Liver (tissue), 9 donors: ENCODE measurements around the gene METTL4. TPM values are rescaled to one million over a fixed set of nuclear protein-coding genes. Genes with fewer than 3 reads are reported as not detected.

Experiments
- DNase-seq: peaks from one replicate; pipeline ENCODE4 v3.0.0-alpha.2; 2017; ENCODE audit warnings: low spot score
- H3K27ac ChIP-seq, 2 donors: one replicate each; pipeline ENCODE4 v1.7.0; 2013; ENCODE audit warnings: inconsistent platforms in 2 of 2, low read length in 2 of 2, control low read depth in 1 of 2, low read depth in 1 of 2, mild to moderate bottlenecking in 1 of 2
- H3K27me3 ChIP-seq, 4 donors: one replicate each; pipeline versions ENCODE4 v1.6.1 to v1.7.0; 2013; ENCODE audit warnings: low read length in 3 of 4, inconsistent platforms in 1 of 4, mild to moderate bottlenecking in 1 of 4, moderate library complexity in 1 of 4; ENCODE audit not compliant: control insufficient read depth in 4 of 4, insufficient read depth in 4 of 4
- H3K36me3 ChIP-seq, 4 donors: one replicate each; pipeline versions ENCODE4 v1.6.1 to v1.7.0; 2013; ENCODE audit warnings: low read length in 3 of 4, mild to moderate bottlenecking in 3 of 4, low read depth in 1 of 4, moderate library complexity in 1 of 4; ENCODE audit not compliant: control insufficient read depth in 4 of 4, insufficient read depth in 3 of 4
- H3K4me1 ChIP-seq, 4 donors: one replicate each; pipeline versions ENCODE4 v1.6.1 to v1.7.0; 2013; ENCODE audit warnings: low read length in 3 of 4, mild to moderate bottlenecking in 3 of 4, moderate library complexity in 1 of 4; ENCODE audit not compliant: control insufficient read depth in 4 of 4, insufficient read depth in 4 of 4
- H3K4me3 ChIP-seq, 3 donors: one replicate each; pipeline versions ENCODE4 v1.6.1 to v1.7.0; 2013; ENCODE audit warnings: low read length in 3 of 3, control low read depth in 1 of 3, low read depth in 1 of 3, mild to moderate bottlenecking in 1 of 3
- H3K9ac ChIP-seq, 2 donors: one replicate each; pipeline ENCODE4 v1.7.0; 2013; ENCODE audit warnings: low read length in 2 of 2, mild to moderate bottlenecking in 2 of 2, moderate library complexity in 2 of 2, control low read depth in 1 of 2, low read depth in 1 of 2
- H3K9me3 ChIP-seq, 4 donors: one replicate each; pipeline versions ENCODE4 v1.6.1 to v1.7.0; 2013; ENCODE audit warnings: low read length in 3 of 4; ENCODE audit not compliant: control insufficient read depth in 4 of 4
- ATF3 ChIP-seq: IDR thresholded peaks from 2 replicates; pipeline ENCODE4 v1.6.1; 2016; ENCODE audit warnings: antibody characterized with exemption
- CTCF ChIP-seq: fragments of 150-350 bp; IDR thresholded peaks from 2 replicates; pipeline ENCODE4 v1.5.1; 2017; ENCODE audit warnings: improper control_type of control experiment, low read depth, low read length; ENCODE audit not compliant: missing input control
- EGR1 ChIP-seq, 2 donors: IDR thresholded peaks; 2 replicates each; pipeline ENCODE4 v1.6.1; 2016 to 2018; ENCODE audit warnings: antibody characterized with exemption in 2 of 2, low read depth in 2 of 2
- FOXA1 ChIP-seq: IDR thresholded peaks from 2 replicates; pipeline ENCODE4 v1.6.1; 2016; ENCODE audit warnings: antibody characterized with exemption
- FOXA2 ChIP-seq: IDR thresholded peaks from 2 replicates; pipeline ENCODE4 v1.6.1; 2016; ENCODE audit warnings: antibody characterized with exemption
- GABPA ChIP-seq, 2 donors: IDR thresholded peaks in 1 of 2; conservative IDR thresholded peaks in 1 of 2; 2 replicates each; pipeline ENCODE4 v1.6.1; 2016; ENCODE audit warnings: antibody characterized with exemption in 2 of 2, mild to moderate bottlenecking in 1 of 2, moderate library complexity in 1 of 2
- HNF4A ChIP-seq, 2 donors: conservative IDR thresholded peaks; 2 replicates each; pipeline ENCODE4 v1.6.1; 2016; ENCODE audit warnings: antibody characterized with exemption in 2 of 2, mild to moderate bottlenecking in 2 of 2
- HNF4G ChIP-seq: IDR thresholded peaks from 2 replicates; pipeline ENCODE4 v1.6.1; 2016; ENCODE audit warnings: antibody characterized with exemption
- JUND ChIP-seq, 2 donors: IDR thresholded peaks; 2 replicates each; pipeline ENCODE4 v1.6.1; 2016; ENCODE audit warnings: antibody characterized with exemption in 2 of 2
- MAX ChIP-seq: IDR thresholded peaks from 2 replicates; pipeline ENCODE4 v1.6.1; 2016; ENCODE audit warnings: antibody characterized with exemption
- NR2F2 ChIP-seq: IDR thresholded peaks from 2 replicates; pipeline ENCODE4 v1.6.1; 2016; ENCODE audit warnings: antibody characterized with exemption
- RAD21 ChIP-seq, 2 donors: IDR thresholded peaks; 2 replicates each; pipeline ENCODE4 v1.6.1; 2016; ENCODE audit warnings: antibody characterized with exemption in 2 of 2, mild to moderate bottlenecking in 2 of 2
- REST ChIP-seq: IDR thresholded peaks from 2 replicates; pipeline ENCODE4 v1.6.1; 2016; ENCODE audit warnings: antibody characterized with exemption, mild to moderate bottlenecking
- RXRA ChIP-seq, 2 donors: IDR thresholded peaks; 2 replicates each; pipeline ENCODE4 v1.6.1; 2017 to 2018; ENCODE audit warnings: antibody characterized with exemption in 2 of 2, mild to moderate bottlenecking in 1 of 2
- SP1 ChIP-seq: IDR thresholded peaks from 2 replicates; pipeline ENCODE4 v1.6.1; 2018; ENCODE audit warnings: antibody characterized with exemption, mild to moderate bottlenecking
- TAF1 ChIP-seq: conservative IDR thresholded peaks from 2 replicates; pipeline ENCODE4 v1.6.1; 2016; ENCODE audit warnings: antibody characterized with exemption, mild to moderate bottlenecking
- YY1 ChIP-seq: IDR thresholded peaks from 2 replicates; pipeline ENCODE4 v1.6.1; 2016; ENCODE audit warnings: antibody characterized with exemption, mild to moderate bottlenecking
- WGBS: extraction: QIAGEN DNeasy Blood & Tissue Kit; methylation state at CpG from one replicate; pipeline ENCODE4 v1.1.7; 2013; 5-methylcytosine and 5-hydroxymethylcytosine counted together
- polyA plus RNA-seq, 2 donors: library from polyadenylated mRNA; stranded (reverse) in 1 of 2; unstranded in 1 of 2; fragments of 200-250 nt in 1 of 2; fragments of >200 nt in 1 of 2; fragmentation: Nextera tagmentation in 1 of 2; extraction: Ambion mirVana in 1 of 2; gene quantifications; one replicate each; pipeline versions ENCODE4 v1.2.1 to v1.2.3, GENCODE V29; 2013 to 2015
- total RNA-seq, 2 donors: library from RNA; depleted of rRNA; stranded (reverse); fragments of >200 nt; gene quantifications; one replicate each; pipeline ENCODE4 v1.2.3, GENCODE V29; 2014
- donor health status: healthy.
- donor health status: healthy.
- donor health status: healthy.
- donor health status: healthy.
- donor health status: healthy.

METTL4 gene
- total and polyA plus RNA-seq, 4 donors, result 1.9 to 13.9 (median 3.5) TPM

- H3K9me3 ChIP-seq, result no peaks in the 10 kb centered on the region
Observed at GRCh38 chr18:2508678-2509077, 62.6 kb downstream of the METTL4 start.

GRCh38 chr18:2508155-2508554 is 63.1 kb downstream of the METTL4 start:
- WGBS, result 96% methylated on average over 2 of the region's 2 CpGs
- H3K4me1 ChIP-seq, result no peaks in the 10 kb centered on the region
- no peaks in the 10 kb centered on the region for H3K27me3 ChIP-seq
- DNase-seq, result no peak
- H3K27ac ChIP-seq, result no peak overlapping the region
- no peaks in the 10 kb centered on the region for H3K36me3 ChIP-seq
- H3K4me3 ChIP-seq, result no peak overlapping the region
- TF ChIP-seq FOXA2 (no peak), SP1 (no peak), FOXA1 (no peak), REST (no peak)
- no peaks in the 10 kb centered on the region for H3K9me3 ChIP-seq
- H3K9ac ChIP-seq, result no peak overlapping the region

More at GRCh38 chr18:2508678-2509077, 62.6 kb downstream of the METTL4 start:
- no peak overlapping the region for H3K9ac ChIP-seq
- no peaks in the 10 kb centered on the region for H3K4me1 ChIP-seq
- H3K27ac ChIP-seq, result no peak overlapping the region
- H3K36me3 ChIP-seq, result no peaks in the 10 kb centered on the region
- H3K4me3 ChIP-seq, result no peak overlapping the region
- DNase-seq, result no peak
- 87% methylated on average over 3 of the region's 3 CpGs for WGBS
- H3K27me3 ChIP-seq, result no peaks in the 10 kb centered on the region
- TF ChIP-seq MAX (no peak), TAF1 (no peak), YY1 (no peak), FOXA2 (no peak), GABPA (IDR thresholded peaks at IDR 0.05 in 1 of 2, conservative IDR thresholded peaks at IDR 0.05 in 1 of 2) (no peak), HNF4G (no peak), SP1 (no peak), NR2F2 (no peak)

GRCh38 chr18:2504642-2505041 is 66.7 kb downstream of the METTL4 start:
- Histone ChIP-seq H3K9ac (no peak overlapping the region), H3K27me3 (no peaks in the 10 kb centered on the region), H3K9me3 (no peaks in the 10 kb centered on the region), H3K27ac (no peak overlapping the region), H3K4me1 (no peaks in the 10 kb centered on the region), H3K4me3 (no peak overlapping the region), H3K36me3 (no peaks in the 10 kb centered on the region)
- WGBS, result 79% methylated on average over 1 of the region's 1 CpG
- DNase-seq, result no peak
- TF ChIP-seq TAF1 (no peak), HNF4G (no peak), NR2F2 (no peak), GABPA (IDR thresholded peaks at IDR 0.05 in 1 of 2, conservative IDR thresholded peaks at IDR 0.05 in 1 of 2) (no peak), FOXA2 (no peak), FOXA1 (no peak), ATF3 (no peak), RAD21 (IDR thresholded peaks at IDR 0.05) (no peak), EGR1 (IDR thresholded peaks at IDR 0.05; ENCODE audit: low read depth in 2 of 2) (no peak), HNF4A (conservative IDR thresholded peaks at IDR 0.05) (no peak), MAX (no peak), JUND (IDR thresholded peaks at IDR 0.05) (no peak), RXRA (IDR thresholded peaks at IDR 0.05) (no peak), REST (no peak), CTCF (no peak)
